Loucy (cell line): ENCODE data around the gene ADAMTS19.

ENCODE experiments used
- H2AFZ ChIP-seq: fragments of 200-600 bp; sonication (generic); 2 replicates; pipeline ENCODE4 v1.6.0; 2016; ENCODE audit warnings: antibody characterized with exemption, mild to moderate bottlenecking, low read length, moderate library complexity
- H3F3A ChIP-seq: fragments of 200-600 bp; 2 replicates; pipeline ENCODE4 v1.6.0; 2016; ENCODE audit warnings: antibody characterized with exemption, low read depth, mild to moderate bottlenecking
- H3K27me3 ChIP-seq: fragments of 200-600 bp; sonication (generic); 2 replicates; pipeline ENCODE4 v1.6.1; 2014; ENCODE audit warnings: low read length, mild to moderate bottlenecking; ENCODE audit not compliant: insufficient read depth, poor library complexity, severe bottlenecking
- H3K36me3 ChIP-seq: fragments of 200-600 bp; sonication (generic); 2 replicates; pipeline ENCODE4 v1.6.1; 2016; ENCODE audit warnings: low read length; ENCODE audit not compliant: insufficient read depth
- H3K4me1 ChIP-seq: fragments of 200-600 bp; sonication (generic); 2 replicates; pipeline ENCODE4 v1.5.1; 2014; ENCODE audit warnings: low read length, mild to moderate bottlenecking; ENCODE audit not compliant: insufficient read depth, poor library complexity, severe bottlenecking
- H3K4me2 ChIP-seq: fragments of 200-600 bp; sonication (generic); 2 replicates; pipeline ENCODE4 v1.6.0; 2014; ENCODE audit warnings: antibody characterized with exemption, low read length, low read depth, mild to moderate bottlenecking; ENCODE audit not compliant: poor library complexity, severe bottlenecking
- H3K4me3 ChIP-seq: fragments of 200-600 bp; sonication (generic); 2 replicates; pipeline ENCODE4 v1.5.1; 2014; ENCODE audit warnings: low read length, mild to moderate bottlenecking, mixed read lengths; ENCODE audit not compliant: poor library complexity, severe bottlenecking
- H3K79me2 ChIP-seq: fragments of 200-600 bp; sonication (generic); 2 replicates; pipeline ENCODE4 v1.6.1; 2014; ENCODE audit warnings: low read length; ENCODE audit not compliant: insufficient read depth
- H3K9ac ChIP-seq: fragments of 200-600 bp; sonication (generic); 2 replicates; pipeline ENCODE4 v1.6.0; 2014; ENCODE audit warnings: mild to moderate bottlenecking, low read depth, low read length, moderate library complexity; ENCODE audit not compliant: poor library complexity, severe bottlenecking
- H3K9me2 ChIP-seq: fragments of 200-600 bp; sonication (generic); replicated peaks from 2 replicates; pipeline ENCODE4 v1.6.1; 2016; ENCODE audit warnings: low read depth, low read length, mixed read lengths
- H3K9me3 ChIP-seq: fragments of 200-600 bp; sonication (generic); 2 replicates; pipeline ENCODE4 v1.6.1; 2014; ENCODE audit warnings: mild to moderate bottlenecking, antibody characterized with exemption, low read length, low read depth; ENCODE audit not compliant: insufficient read depth
- H4K20me1 ChIP-seq: fragments of 200-600 bp; sonication (generic); 2 replicates; pipeline ENCODE4 v1.6.0; 2014; ENCODE audit warnings: antibody characterized with exemption, low read length, mild to moderate bottlenecking; ENCODE audit not compliant: insufficient read depth, poor library complexity, severe bottlenecking
- EZH2phosphoT487 ChIP-seq: fragments of 200-600 bp; IDR thresholded peaks from 2 replicates; pipeline ENCODE4 v1.6.1; 2018; ENCODE audit warnings: antibody characterized with exemption, mild to moderate bottlenecking, moderate library complexity, borderline replicate concordance
- TF ChIP-seq, protein P1 (sequence below): fragments of 200-600 bp; sonication (generic); conservative IDR thresholded peaks from 2 replicates; pipeline ENCODE4 v1.5.1; 2014; ENCODE audit warnings: mild to moderate bottlenecking, antibody characterized with exemption, low read length

Gene ADAMTS19

DNA sequence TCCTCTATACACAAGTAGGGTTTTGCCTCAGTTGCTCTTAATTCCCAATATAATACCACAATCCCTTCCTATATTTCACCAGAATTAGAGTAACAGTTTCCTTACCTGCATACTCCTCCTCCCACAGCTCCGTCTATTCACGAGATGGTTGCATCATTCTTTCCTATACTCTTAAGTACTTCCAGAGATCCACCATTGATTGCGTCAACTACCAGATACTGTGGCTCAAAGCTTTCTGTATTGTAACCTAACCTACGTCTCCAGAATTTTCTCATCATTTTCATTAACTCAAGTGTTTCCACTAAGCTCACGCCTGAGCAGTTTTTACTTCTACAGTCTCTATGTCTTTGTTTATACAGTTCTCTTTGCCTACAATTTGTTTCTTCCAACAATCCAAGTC, 256.6 kb downstream of the ADAMTS19 start:
- TF ChIP-seq, protein P1, sequence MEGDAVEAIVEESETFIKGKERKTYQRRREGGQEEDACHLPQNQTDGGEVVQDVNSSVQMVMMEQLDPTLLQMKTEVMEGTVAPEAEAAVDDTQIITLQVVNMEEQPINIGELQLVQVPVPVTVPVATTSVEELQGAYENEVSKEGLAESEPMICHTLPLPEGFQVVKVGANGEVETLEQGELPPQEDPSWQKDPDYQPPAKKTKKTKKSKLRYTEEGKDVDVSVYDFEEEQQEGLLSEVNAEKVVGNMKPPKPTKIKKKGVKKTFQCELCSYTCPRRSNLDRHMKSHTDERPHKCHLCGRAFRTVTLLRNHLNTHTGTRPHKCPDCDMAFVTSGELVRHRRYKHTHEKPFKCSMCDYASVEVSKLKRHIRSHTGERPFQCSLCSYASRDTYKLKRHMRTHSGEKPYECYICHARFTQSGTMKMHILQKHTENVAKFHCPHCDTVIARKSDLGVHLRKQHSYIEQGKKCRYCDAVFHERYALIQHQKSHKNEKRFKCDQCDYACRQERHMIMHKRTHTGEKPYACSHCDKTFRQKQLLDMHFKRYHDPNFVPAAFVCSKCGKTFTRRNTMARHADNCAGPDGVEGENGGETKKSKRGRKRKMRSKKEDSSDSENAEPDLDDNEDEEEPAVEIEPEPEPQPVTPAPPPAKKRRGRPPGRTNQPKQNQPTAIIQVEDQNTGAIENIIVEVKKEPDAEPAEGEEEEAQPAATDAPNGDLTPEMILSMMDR = no peak
- TF ChIP-seq EZH2phosphoT487 = no peak
- no peaks in the 10 kb centered on the region for H3F3A ChIP-seq
- no peak overlapping the region for H3K9ac ChIP-seq
- H3K4me2 ChIP-seq = no peak overlapping the region
- no peaks in the 10 kb centered on the region for H4K20me1 ChIP-seq
- H3K4me1 ChIP-seq = no peaks in the 10 kb centered on the region
- no peaks in the 10 kb centered on the region for H3K9me3 ChIP-seq
- H3K36me3 ChIP-seq = no peaks in the 10 kb centered on the region
- no peaks in the 10 kb centered on the region for H3K27me3 ChIP-seq
- no peaks in the 10 kb centered on the region for H3K79me2 ChIP-seq
- no peaks in the 10 kb centered on the region for H3K9me2 ChIP-seq
- no peak overlapping the region for H3K4me3 ChIP-seq
- no peak overlapping the region for H2AFZ ChIP-seq

DNA sequence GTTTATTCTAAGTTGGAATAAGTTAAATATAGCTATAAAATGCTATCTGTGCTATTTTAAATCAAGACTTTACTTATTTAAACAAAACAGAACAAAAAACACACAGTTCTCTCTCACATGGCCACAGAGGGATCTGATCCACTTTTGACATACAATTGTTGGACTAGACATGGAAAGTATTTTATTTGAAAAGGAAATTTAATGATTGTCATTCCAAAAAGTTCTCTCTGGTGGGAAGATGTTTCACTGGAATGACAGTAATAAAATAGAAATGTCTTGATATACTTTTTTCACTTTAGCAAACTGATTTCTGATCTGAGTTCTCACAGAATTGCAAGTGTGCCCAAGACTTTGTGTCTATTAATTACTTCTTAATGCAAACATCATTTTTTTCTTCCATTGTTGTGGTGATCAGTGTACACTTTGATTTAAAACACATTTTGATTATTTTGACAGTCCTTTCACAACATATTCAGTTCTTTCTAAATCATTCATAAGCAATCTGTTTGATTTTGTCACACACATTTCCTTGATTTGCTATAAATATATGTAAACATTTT, 257.7 kb downstream of the ADAMTS19 start:
- H3K4me3 ChIP-seq = no peak overlapping the region
- H3K9ac ChIP-seq = no peak overlapping the region
- H3K79me2 ChIP-seq = no peaks in the 10 kb centered on the region
- H2AFZ ChIP-seq = no peak overlapping the region
- H4K20me1 ChIP-seq = no peaks in the 10 kb centered on the region
- no peaks in the 10 kb centered on the region for H3K9me2 ChIP-seq
- no peaks in the 10 kb centered on the region for H3K4me1 ChIP-seq
- TF ChIP-seq, protein P1 = no peak
- TF ChIP-seq EZH2phosphoT487 = no peak
- H3K4me2 ChIP-seq = no peak overlapping the region
- H3F3A ChIP-seq = no peaks in the 10 kb centered on the region
- H3K27me3 ChIP-seq = no peaks in the 10 kb centered on the region
- H3K36me3 ChIP-seq = no peaks in the 10 kb centered on the region
- no peaks in the 10 kb centered on the region for H3K9me3 ChIP-seq

DNA sequence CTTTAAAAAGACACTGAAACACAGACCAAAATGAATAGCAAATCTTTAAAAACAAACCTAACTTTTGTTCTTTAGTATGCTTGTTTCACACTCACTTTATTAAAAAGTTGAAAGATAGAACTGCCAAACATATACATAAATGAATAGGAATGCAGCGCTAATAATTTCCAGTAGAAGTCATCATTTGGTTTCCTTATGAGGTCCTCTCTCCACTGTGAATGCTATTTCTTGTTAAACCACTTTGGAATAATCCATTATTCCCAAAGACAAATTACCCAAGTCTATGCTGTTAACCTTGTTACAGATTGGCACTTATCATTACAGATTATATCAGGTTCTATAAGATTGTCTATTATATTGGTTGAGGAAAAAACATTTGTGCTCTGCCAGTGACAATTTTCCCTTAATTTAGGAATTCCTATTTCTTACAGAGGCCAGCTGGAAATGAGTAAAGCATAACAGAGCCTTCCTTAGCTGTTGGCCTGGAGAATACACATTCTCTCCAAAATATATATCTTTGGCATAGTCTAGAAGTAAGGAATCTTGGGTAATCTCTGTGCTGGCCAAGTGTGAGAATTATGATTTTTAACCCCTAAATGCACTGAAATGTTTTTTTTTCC, 258.5 kb downstream of the ADAMTS19 start:
- Histone ChIP-seq H3K4me2 (no peak overlapping the region), H3K9me3 (no peaks in the 10 kb centered on the region), H3F3A (no peaks in the 10 kb centered on the region), H3K9ac (no peak overlapping the region), H3K4me1 (no peaks in the 10 kb centered on the region), H3K9me2 (no peaks in the 10 kb centered on the region), H4K20me1 (no peaks in the 10 kb centered on the region), H2AFZ (no peak overlapping the region), H3K4me3 (no peak overlapping the region), H3K79me2 (no peaks in the 10 kb centered on the region), H3K27me3 (no peaks in the 10 kb centered on the region), H3K36me3 (no peaks in the 10 kb centered on the region)
- TF ChIP-seq, protein P1 = no peak
- no peak for TF ChIP-seq EZH2phosphoT487
